Measurements from ENCODE around the gene ZBTB11. TPM values are rescaled to one million over a fixed set of nuclear protein-coding genes. Genes with fewer than 3 reads are reported as not detected.

The ZBTB11 gene
- total and polyA plus RNA-seq, 10 of the 15 experiments (the other 5 are each of a cell fraction or from before 2014, with no cell fraction given), result 3.5 to 25.7 (median 18.0) TPM

DNA sequence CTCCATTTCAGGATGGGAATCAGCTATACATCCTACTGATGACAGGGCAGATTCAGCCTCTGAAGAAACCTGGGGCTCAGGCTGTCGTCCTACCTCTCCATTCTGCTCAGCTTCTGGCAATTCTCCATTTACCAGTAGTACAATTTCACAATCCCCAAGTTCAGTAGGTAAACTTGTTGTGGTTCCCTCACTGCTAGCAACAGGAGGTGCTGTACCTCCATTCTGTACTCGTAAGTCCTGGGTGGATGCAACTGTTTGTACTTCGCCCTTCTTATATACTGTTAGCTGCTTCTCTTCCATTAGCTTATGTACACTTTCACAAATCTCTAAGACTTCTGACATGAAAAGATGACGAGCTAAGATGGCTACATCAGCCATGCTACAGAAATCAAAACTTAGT is 11.6 kb downstream of the ZBTB11 start (continued):
- TF ChIP-seq, protein P1, sequence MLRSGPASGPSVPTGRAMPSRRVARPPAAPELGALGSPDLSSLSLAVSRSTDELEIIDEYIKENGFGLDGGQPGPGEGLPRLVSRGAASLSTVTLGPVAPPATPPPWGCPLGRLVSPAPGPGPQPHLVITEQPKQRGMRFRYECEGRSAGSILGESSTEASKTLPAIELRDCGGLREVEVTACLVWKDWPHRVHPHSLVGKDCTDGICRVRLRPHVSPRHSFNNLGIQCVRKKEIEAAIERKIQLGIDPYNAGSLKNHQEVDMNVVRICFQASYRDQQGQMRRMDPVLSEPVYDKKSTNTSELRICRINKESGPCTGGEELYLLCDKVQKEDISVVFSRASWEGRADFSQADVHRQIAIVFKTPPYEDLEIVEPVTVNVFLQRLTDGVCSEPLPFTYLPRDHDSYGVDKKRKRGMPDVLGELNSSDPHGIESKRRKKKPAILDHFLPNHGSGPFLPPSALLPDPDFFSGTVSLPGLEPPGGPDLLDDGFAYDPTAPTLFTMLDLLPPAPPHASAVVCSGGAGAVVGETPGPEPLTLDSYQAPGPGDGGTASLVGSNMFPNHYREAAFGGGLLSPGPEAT (IDR thresholded peaks at IDR 0.05; ENCODE audit: low read depth), result no peak

DNA sequence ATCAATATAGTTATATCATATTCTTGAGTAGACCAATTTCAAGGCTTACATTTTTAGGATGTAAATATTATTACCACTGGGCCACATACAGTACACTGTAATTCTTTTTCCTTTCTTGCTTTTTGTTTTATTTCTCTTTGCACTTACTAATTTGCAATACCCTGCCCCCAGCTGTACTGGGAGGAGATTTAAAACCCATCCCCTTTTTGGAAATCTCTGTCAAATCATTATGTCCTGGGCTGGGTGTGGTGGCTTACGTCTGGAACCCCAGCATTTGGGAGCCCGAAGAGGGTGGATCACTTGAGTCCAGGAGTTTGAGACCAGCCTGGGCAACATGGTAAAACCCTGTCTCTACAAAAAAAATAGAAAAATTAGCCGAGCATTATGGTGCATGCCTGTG is 16.2 kb downstream of the ZBTB11 start:
- TF ChIP-seq SRF (IDR thresholded peaks at IDR 0.05; ENCODE audit: low read depth in 2 of 2, low read length in 2 of 2) (no peak), PAX5 (IDR thresholded peaks at IDR 0.05; ENCODE audit: borderline replicate concordance, low read depth, low read length) (no peak), ZNF207 (IDR thresholded peaks at IDR 0.05; ENCODE audit: borderline replicate concordance) (no peak), SREBF1 (IDR thresholded peaks at IDR 0.05; ENCODE audit: low read length) (no peak)
- DNase-seq (ENCODE audit: low read depth, low spot score) (no peak), ATAC-seq (no peak), FAIRE-seq (no peak)
- H3K9me3 ChIP-seq (replicated peaks; ENCODE audit: control insufficient read depth, insufficient read depth, low read length), result no peaks in the 10 kb centered on the region
- no TSS peak for BruUV-seq (replicated peaks)
- no peaks in the 10 kb centered on the region for H3K79me2 ChIP-seq (ENCODE audit: control insufficient read depth, insufficient read depth, low read length)
- no peak overlapping the region for H3K4me2 ChIP-seq (ENCODE audit: control insufficient read depth, insufficient read depth)
- SMC1A ChIA-PET (ENCODE audit: uncharacterized antibody, unreplicated experiment), result no interaction called here
- no peak overlapping the region for H3K4me3 ChIP-seq
- 56% methylated on average over 3 of the region's 3 CpGs for WGBS (ENCODE audit: insufficient coverage, insufficient replicate concordance, low lambda C conversion rate, missing lambda C conversion rate)
- no peaks in the 10 kb centered on the region for H3K4me1 ChIP-seq (ENCODE audit: control insufficient read depth, insufficient read depth, low read length)
- intact Hi-C loops (cut with micrococcal nuclease; ENCODE audit: unreplicated experiment) (no loop called here), in situ Hi-C loops (cut with MboI) (no loop called here)
- CTCF ChIA-PET, result interaction anchor here (0.8 kb wide), 1 partner anchor 11 kb away, joined by 3 read pairs; no protein-coding TSS in a partner anchor
- no peak overlapping the region for H2AFZ ChIP-seq (ENCODE audit: control insufficient read depth, low read depth, low read length)
- H3K9ac ChIP-seq (ENCODE audit: control insufficient read depth, insufficient read depth, low read length), result no peak overlapping the region
- no peaks in the 10 kb centered on the region for H3K27me3 ChIP-seq (replicated peaks in 1 of 2; ENCODE audit: control insufficient read depth in 2 of 2, insufficient read depth in 2 of 2, low read length in 1 of 2)
- no peak overlapping the region for H3K27ac ChIP-seq (ENCODE audit: control insufficient read depth, insufficient read depth)
- H3K36me3 ChIP-seq (ENCODE audit: control insufficient read depth in 2 of 2, insufficient read depth in 2 of 2, low read length in 1 of 2), result peaks cover 4 to 21% of the 10 kb centered on the region in 2 experiments
- RAD21 ChIA-PET (ENCODE audit: unreplicated experiment), result no interaction called here
- H4K20me1 ChIP-seq (ENCODE audit: control insufficient read depth, insufficient read depth), result no peaks in the 10 kb centered on the region
- POLR2A ChIA-PET, result no interaction called here
